ENCODE results near the gene ERF.
A peak's percentile ranks its signal among the peaks of the same experiment; 100 is the strongest.
"Not testable (repeated sequence)": the region's sequence is repeated elsewhere in the genome, so short reads cannot be mapped to it uniquely, and the experiment has no call there.

Gene ERF

GRCh38 chr19:42267644-42268141, 12.8 kb upstream of the ERF start:
- TF ChIP-seq CTCF (IDR thresholded peaks at IDR 0.05; ENCODE audit: low read depth, low read length) = no peak
- peak in 1 of 2 donors; percentile 34 for DNase-seq (ENCODE audit: low read depth in 2 of 2)
- peak overlapping the region; percentile 50 to 77 for H3K4me3 ChIP-seq (replicated peaks in 1 of 2; ENCODE audit: low read depth in 2 of 2, low read length in 2 of 2)

- not testable (repeated sequence) for H3K4me3 ChIP-seq (replicated peaks in 1 of 2; ENCODE audit: low read depth in 2 of 2, low read length in 2 of 2); DNase-seq (ENCODE audit: low read depth in 2 of 2)
Observed at GRCh38 chr19:42266928-42267603, 12.1 kb upstream of the ERF start.

GRCh38 chr19:42266105-42266504, 11.2 kb upstream of the ERF start:
- not testable (repeated sequence) for DNase-seq (ENCODE audit: low read depth in 2 of 2); H3K4me3 ChIP-seq (replicated peaks in 1 of 2; ENCODE audit: low read depth in 2 of 2, low read length in 2 of 2)

- no peak overlapping the region for H3K4me3 ChIP-seq (replicated peaks in 1 of 2; ENCODE audit: low read depth in 2 of 2, low read length in 2 of 2)
- no peak for DNase-seq (ENCODE audit: low read depth in 2 of 2)
- no peak for TF ChIP-seq CTCF (IDR thresholded peaks at IDR 0.05; ENCODE audit: low read depth, low read length)
Observed at GRCh38 chr19:42261763-42262162, 6.8 kb upstream of the ERF start.

GRCh38 chr19:42257842-42258241, 2.9 kb upstream of the ERF start:
- not testable (repeated sequence) for H3K4me3 ChIP-seq (replicated peaks in 1 of 2; ENCODE audit: low read depth in 2 of 2, low read length in 2 of 2)

GRCh38 chr19:42255766-42256745, 1.1 kb upstream of the ERF start:
- H3K4me3 ChIP-seq (replicated peaks in 1 of 2; ENCODE audit: low read depth in 2 of 2, low read length in 2 of 2) = peak overlapping the region; percentile 56 to 60
- no peak for TF ChIP-seq CTCF (IDR thresholded peaks at IDR 0.05; ENCODE audit: low read depth, low read length)
- DNase-seq (ENCODE audit: low read depth in 2 of 2) = peak; percentile 68 to 71

More at GRCh38 chr19:42257842-42258241, 2.9 kb upstream of the ERF start:
- DNase-seq (ENCODE audit: low read depth in 2 of 2) = not testable (repeated sequence)

GRCh38 chr19:42254089-42254849, 659 bp downstream of the ERF start:
- H3K4me3 ChIP-seq (replicated peaks in 1 of 2; ENCODE audit: low read depth in 2 of 2, low read length in 2 of 2) = peak overlapping the region; percentile 96 to 100
- DNase-seq (ENCODE audit: low read depth in 2 of 2) = peak; percentile 58
- no peak for TF ChIP-seq CTCF (IDR thresholded peaks at IDR 0.05; ENCODE audit: low read depth, low read length)
